K562 (cell line): ENCODE results near the gene GPAT3. TPM values are rescaled to one million over a fixed set of nuclear protein-coding genes. Genes with fewer than 3 reads are reported as not detected.

Experiments
- ATAC-seq: fragments of 200-7000 bp; cut with Tn5 transposase; 3 replicates; pipeline ENCODE4 v1.9.1; 2020; ENCODE audit warnings: moderate library complexity
- BruUV-seq: library from RNA; stranded (reverse); fragments of 400-500 nt; replicated peaks from 2 replicates; lab custom pipeline; 2021; lab: Mats Ljungman, UMichigan
- CTCF ChIA-PET: fragments of 300-600 bp; formaldehyde crosslinking; extraction: SDS; loops from one replicate; lab custom pipeline; 2021; ENCODE audit warnings: low intra/inter-chr PET ratio; lab: Yijun Ruan, JAX
- POLR2A ChIA-PET: fragments of 300-600, 350-650 bp; sonication (Branson Sonifier 250); formaldehyde crosslinking; extraction: SDS; loops from one replicate; lab custom pipeline; 2021; ENCODE audit warnings: antibody characterized with exemption, inconsistent platforms; lab: Yijun Ruan, JAX
- DNase-seq, 4 experiments: peaks; one replicate each; pipeline versions ENCODE4 v3.0.0 to v3.0.0-alpha.2; 2011 to 2018; ENCODE audit warnings: low spot score in 3 of 4, mixed read lengths in 3 of 4; ENCODE audit errors: extremely low read depth in 1 of 4
- FAIRE-seq: peaks from 2 replicates; lab custom pipeline; 2011; peaks lifted over from hg19 to GRCh38; lab: Jason Lieb, UNC
- H2AFZ ChIP-seq: 2 replicates; pipeline ENCODE4 v1.6.0; 2011; ENCODE audit warnings: low read depth, low read length, control low read depth, inconsistent platforms
- H3K27ac ChIP-seq: fragments of 200-600 bp; 3 replicates; pipeline ENCODE4 v1.8.0; 2011; ENCODE audit warnings: low read depth, mild to moderate bottlenecking, control low read depth, inconsistent platforms, low read length, moderate library complexity, mixed read lengths; ENCODE audit errors: extremely low read depth
- H3K27me3 ChIP-seq, 2 experiments: fragments of 300-600 bp in 1 of 2; 2 replicates in 1 of 2; 3 replicates in 1 of 2; pipeline versions ENCODE4 v1.6.0 to v1.8.0; 2011; ENCODE audit warnings: inconsistent platforms in 2 of 2, low read length in 2 of 2, mild to moderate bottlenecking in 1 of 2, mixed read lengths in 1 of 2, moderate library complexity in 1 of 2; ENCODE audit not compliant: control insufficient read depth in 2 of 2, insufficient read depth in 2 of 2
- H3K36me3 ChIP-seq: fragments of 300-600 bp; 3 replicates; pipeline ENCODE4 v1.8.0; 2011; ENCODE audit warnings: mild to moderate bottlenecking, low read length, inconsistent platforms; ENCODE audit not compliant: control insufficient read depth, insufficient read depth
- H3K4me1 ChIP-seq, 2 experiments: fragments of 200-600 bp in 1 of 2; replicated peaks in 1 of 2; 2 replicates in 1 of 2; 3 replicates in 1 of 2; pipeline versions ENCODE4 v1.5.1 to v1.8.0; 2011; ENCODE audit warnings: inconsistent platforms in 2 of 2, low read length in 2 of 2, mild to moderate bottlenecking in 1 of 2, mixed read lengths in 1 of 2, moderate library complexity in 1 of 2; ENCODE audit not compliant: control insufficient read depth in 2 of 2, insufficient read depth in 2 of 2
- H3K4me2 ChIP-seq: 2 replicates; pipeline ENCODE4 v1.6.1; 2011; ENCODE audit warnings: low read length, control low read depth, inconsistent platforms, mixed read lengths; ENCODE audit not compliant: insufficient read depth
- H3K4me3 ChIP-seq: fragments of 200-600 bp; sonication (generic), shearing (Covaris generic); 2 replicates; pipeline ENCODE4 v1.5.1; 2016; ENCODE audit warnings: control low read depth, inconsistent platforms
- H3K79me2 ChIP-seq: fragments of 200-600 bp; 3 replicates; pipeline ENCODE4 v1.8.0; 2011; ENCODE audit warnings: low read length, inconsistent platforms; ENCODE audit not compliant: control insufficient read depth, insufficient read depth
- H3K9ac ChIP-seq, 2 experiments: 2 replicates each; pipeline versions ENCODE4 v1.6.0 to v1.6.1; 2011; ENCODE audit warnings: low read depth in 2 of 2, low read length in 2 of 2, control low read depth in 1 of 2, inconsistent platforms in 1 of 2, mild to moderate bottlenecking in 1 of 2, mixed read lengths in 1 of 2; ENCODE audit not compliant: insufficient read depth in 1 of 2
- H3K9me1 ChIP-seq: one replicate; pipeline ENCODE4 v1.6.0; 2011; ENCODE audit warnings: inconsistent platforms, mild to moderate bottlenecking, low read length, moderate library complexity; ENCODE audit not compliant: control insufficient read depth, insufficient read depth
- H3K9me3 ChIP-seq: replicated peaks from 2 replicates; pipeline ENCODE4 v1.5.1; 2011; ENCODE audit warnings: low read depth, low read length, inconsistent platforms; ENCODE audit not compliant: control insufficient read depth, insufficient read depth
- H4K20me1 ChIP-seq: replicated peaks from 2 replicates; pipeline ENCODE4 v1.6.1; 2011; ENCODE audit warnings: low read length, inconsistent platforms, mixed read lengths; ENCODE audit not compliant: control insufficient read depth, insufficient read depth
- FIP1L1 ChIP-seq: fragments of 200-400 bp; formaldehyde crosslinking; IDR thresholded peaks from 2 replicates; pipeline ENCODE4 v1.6.1; 2018; ENCODE audit warnings: mild to moderate bottlenecking, low read depth, low read length; ENCODE audit not compliant: poor library complexity, severe bottlenecking
- HNRNPH1 ChIP-seq: fragments of 200-400 bp; formaldehyde crosslinking; optimal IDR thresholded peaks from 2 replicates; pipeline ENCODE3; 2017; ENCODE audit warnings: low read depth, mild to moderate bottlenecking, low read length, moderate library complexity
- KAT2B ChIP-seq: IDR thresholded peaks from one replicate; pipeline ENCODE4 v1.6.1; 2012; ENCODE audit warnings: low read depth, mild to moderate bottlenecking, control low read depth, inconsistent platforms, low read length, moderate library complexity
- KLF16 ChIP-seq: IDR thresholded peaks from 2 replicates; pipeline ENCODE4 v1.6.1; 2016; ENCODE audit warnings: antibody characterized with exemption
- MCM7 ChIP-seq, 2 experiments: fragments of 450-650 bp; IDR thresholded peaks; 2 replicates each; pipeline ENCODE4 v1.6.1; 2016 to 2018
- RAD21 ChIP-seq, 2 experiments: fragments of 250-450 bp in 1 of 2; fragments of 450-650 bp in 1 of 2; sonication (Bioruptor Pico) in 1 of 2; formaldehyde crosslinking in 1 of 2; IDR thresholded peaks in 1 of 2; conservative IDR thresholded peaks in 1 of 2; 2 replicates each; pipeline versions ENCODE4 v1.4.0 to v1.8.0; 2020 to 2022; ENCODE audit warnings: mild to moderate bottlenecking in 2 of 2, moderate library complexity in 1 of 2
- SMARCA5 ChIP-seq: fragments of 450-650 bp; IDR thresholded peaks from 2 replicates; pipeline ENCODE4 v1.6.1; 2016
- SRSF7 ChIP-seq: fragments of 200-400 bp; formaldehyde crosslinking; optimal IDR thresholded peaks from 2 replicates; pipeline ENCODE3; 2017; ENCODE audit warnings: mild to moderate bottlenecking, low read depth, low read length
- TCFL5 ChIP-seq: fragments of 250-450 bp; sonication (Bioruptor Pico); conservative IDR thresholded peaks from 2 replicates; pipeline ENCODE4 v1.6.1; 2021; ENCODE audit warnings: mild to moderate bottlenecking, moderate library complexity, matching md5 sums
- TEAD1 ChIP-seq, 2 experiments: fragments of 450-650 bp in 1 of 2; sonication (generic) in 1 of 2; formaldehyde crosslinking; IDR thresholded peaks; 2 replicates each; pipeline versions ENCODE4 v1.4.0 to v1.8.0; 2020 to 2022; ENCODE audit warnings: mild to moderate bottlenecking in 2 of 2, missing genetic modification reagents in 1 of 2
- ZNF583 ChIP-seq: fragments of 250-450 bp; sonication (Bioruptor Pico); IDR thresholded peaks from 2 replicates; pipeline ENCODE4 v1.4.0; 2020
- whole genome bisulfite sequencing: fragments of 100-300 bp; shearing (Covaris generic); methylation state at CpG from one replicate; pipeline ENCODE4 v1.1.6; 2016; ENCODE audit warnings: low coverage, mixed read lengths; ENCODE audit not compliant: insufficient coverage; ENCODE audit errors: missing lambda C conversion rate; 5-methylcytosine and 5-hydroxymethylcytosine counted together
- in situ Hi-C: fragments of 300-500 bp; cut with MboI; formaldehyde crosslinking; loops from 4 replicates; pipeline ENCODE4 v1.15.0; 2018; ENCODE audit warnings: inconsistent platforms, mixed read lengths
- intact Hi-C: fragments of 100-400 bp; cut with micrococcal nuclease; formaldehyde crosslinking; loops from 2 replicates; pipeline ENCODE4 v1.14.2; 2022
- polyA plus RNA-seq, 8 experiments: library from polyadenylated mRNA; depleted of rRNA in 4 of 8; stranded (reverse) in 5 of 8; unstranded in 3 of 8; fragments of >200 nt; fragmentation: Nextera tagmentation in 2 of 8; fragmentation: Illumina TruSeq in 1 of 8; extraction: Ambion mirVana in 2 of 8; extraction: Trizol in 1 of 8; gene quantifications; 2 replicates each; pipeline versions ENCODE4 v1.2.1 to v1.2.3, GENCODE V29; 2011 to 2014; ENCODE audit warnings: inconsistent platforms in 1 of 8, missing spikeins in 1 of 8
- total RNA-seq, 7 experiments: library from RNA; depleted of rRNA in 6 of 7; stranded (reverse); fragments of >200 nt in 6 of 7; fragmentation: Illumina TruSeq in 2 of 7; extraction: Trizol in 2 of 7; gene quantifications; 2 replicates each; pipeline versions ENCODE4 v1.2.1 to v1.2.3, GENCODE V29; 2011 to 2021; ENCODE audit warnings: low replicate concordance in 1 of 7
- TF ChIP-seq, protein P1 (sequence below), 2 experiments: fragments of 450-650 bp; formaldehyde crosslinking in 1 of 2; IDR thresholded peaks; 2 replicates each; pipeline versions ENCODE4 v1.4.0 to v1.6.1; 2014 to 2020; ENCODE audit warnings: mild to moderate bottlenecking in 2 of 2, borderline replicate concordance in 1 of 2, low read depth in 1 of 2
- TF ChIP-seq, protein P2 (sequence below): fragments of 450-650 bp; formaldehyde crosslinking; IDR thresholded peaks from 2 replicates; pipeline ENCODE4 v1.4.0; 2022; ENCODE audit warnings: missing genetic modification characterization

Gene GPAT3
- total and polyA plus RNA-seq, 9 of the 15 experiments (the other 6 are each of a cell fraction or from before 2014, with no cell fraction given): 4.1 to 16.1 (median 13.1) TPM

DNA sequence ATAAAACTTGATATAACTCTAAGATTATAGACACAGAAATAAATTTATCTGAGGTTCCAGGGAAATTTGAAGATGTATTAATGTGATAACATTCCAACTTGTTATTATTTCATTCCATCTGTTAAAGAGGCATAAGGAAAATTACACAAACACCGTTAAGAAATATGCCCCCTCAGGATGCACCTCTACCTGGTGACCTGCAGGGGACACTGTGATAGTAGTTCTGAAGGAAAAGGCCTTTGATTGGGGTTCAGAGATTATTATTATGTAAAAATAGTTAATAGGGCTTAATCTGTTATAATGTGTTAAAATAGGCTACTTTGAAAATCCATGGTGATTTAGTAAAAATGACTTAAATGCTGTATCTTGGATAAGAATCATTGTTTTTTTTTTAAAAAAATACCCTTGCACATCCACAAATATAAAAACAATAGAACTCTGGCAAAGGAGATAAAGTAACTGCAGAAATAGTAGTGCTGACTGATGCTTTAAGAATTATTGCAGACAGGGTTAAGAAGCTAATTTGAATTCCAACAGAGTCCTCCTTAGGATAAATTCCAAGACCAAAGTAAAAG lies 44.9 kb upstream of the GPAT3 start:
- Histone ChIP-seq H3K9me1 (no peaks in the 10 kb centered on the region), H3K4me1 (peaks cover 18 to 23% of the 10 kb centered on the region in 2 experiments; a peak in 4 of 5 replicates), H3K27me3 (no peaks in the 10 kb centered on the region), H3K36me3 (no peaks in the 10 kb centered on the region), H3K9ac (no peak overlapping the region), H3K4me2 (no peak overlapping the region), H3K4me3 (no peak overlapping the region), H3K27ac (no peak overlapping the region), H2AFZ (no peak overlapping the region), H3K79me2 (no peaks in the 10 kb centered on the region), H3K9me3 (no peaks in the 10 kb centered on the region), H4K20me1 (no peaks in the 10 kb centered on the region)
- ChIA-PET CTCF (interaction anchor here (2.0 kb wide), 1 partner anchor 149 kb away, joined by 11 read pairs; no protein-coding TSS in a partner anchor), POLR2A (no interaction called here)
- intact Hi-C loops (loop anchor here (2.0 kb wide), 2 partner anchors 18 to 148 kb away; no protein-coding TSS in a partner anchor), in situ Hi-C loops (no loop called here)
- ATAC-seq (peak; percentile 41; the same call in 1 of the 3 replicates), DNase-seq (peak; percentile 63 to 76 (median 70)), FAIRE-seq (peak; percentile 68)
- BruUV-seq: no TSS peak
- 21% methylated on average over 1 of the region's 1 CpG for WGBS
- TF ChIP-seq MCM7 (IDR thresholded peaks at IDR 0.05) (no peak), SMARCA5 (no peak), KAT2B (no peak), FIP1L1 (no peak), TEAD1 (CRISPR knock-in tag; IDR thresholded peaks at IDR 0.05) (no peak), SRSF7 (no peak), TCFL5 (CRISPR knock-in tag) (no peak), RAD21 (CRISPR knock-in tag; conservative IDR thresholded peaks at IDR 0.05 in 1 of 2, IDR thresholded peaks at IDR 0.05 in 1 of 2) (peak; percentile 48 to 66; a peak in 3 of 4 replicates), ZNF583 (CRISPR knock-in tag) (no peak), HNRNPH1 (no peak), KLF16 (peak; percentile 35; the same call in 1 of the 2 replicates)
- TF ChIP-seq, protein P1, sequence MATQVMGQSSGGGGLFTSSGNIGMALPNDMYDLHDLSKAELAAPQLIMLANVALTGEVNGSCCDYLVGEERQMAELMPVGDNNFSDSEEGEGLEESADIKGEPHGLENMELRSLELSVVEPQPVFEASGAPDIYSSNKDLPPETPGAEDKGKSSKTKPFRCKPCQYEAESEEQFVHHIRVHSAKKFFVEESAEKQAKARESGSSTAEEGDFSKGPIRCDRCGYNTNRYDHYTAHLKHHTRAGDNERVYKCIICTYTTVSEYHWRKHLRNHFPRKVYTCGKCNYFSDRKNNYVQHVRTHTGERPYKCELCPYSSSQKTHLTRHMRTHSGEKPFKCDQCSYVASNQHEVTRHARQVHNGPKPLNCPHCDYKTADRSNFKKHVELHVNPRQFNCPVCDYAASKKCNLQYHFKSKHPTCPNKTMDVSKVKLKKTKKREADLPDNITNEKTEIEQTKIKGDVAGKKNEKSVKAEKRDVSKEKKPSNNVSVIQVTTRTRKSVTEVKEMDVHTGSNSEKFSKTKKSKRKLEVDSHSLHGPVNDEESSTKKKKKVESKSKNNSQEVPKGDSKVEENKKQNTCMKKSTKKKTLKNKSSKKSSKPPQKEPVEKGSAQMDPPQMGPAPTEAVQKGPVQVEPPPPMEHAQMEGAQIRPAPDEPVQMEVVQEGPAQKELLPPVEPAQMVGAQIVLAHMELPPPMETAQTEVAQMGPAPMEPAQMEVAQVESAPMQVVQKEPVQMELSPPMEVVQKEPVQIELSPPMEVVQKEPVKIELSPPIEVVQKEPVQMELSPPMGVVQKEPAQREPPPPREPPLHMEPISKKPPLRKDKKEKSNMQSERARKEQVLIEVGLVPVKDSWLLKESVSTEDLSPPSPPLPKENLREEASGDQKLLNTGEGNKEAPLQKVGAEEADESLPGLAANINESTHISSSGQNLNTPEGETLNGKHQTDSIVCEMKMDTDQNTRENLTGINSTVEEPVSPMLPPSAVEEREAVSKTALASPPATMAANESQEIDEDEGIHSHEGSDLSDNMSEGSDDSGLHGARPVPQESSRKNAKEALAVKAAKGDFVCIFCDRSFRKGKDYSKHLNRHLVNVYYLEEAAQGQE (IDR thresholded peaks at IDR 0.05; ENCODE audit: borderline replicate concordance): peak; percentile 41; the same call in 1 of the 2 replicates
- TF ChIP-seq, protein P1 (CRISPR knock-in tag; IDR thresholded peaks at IDR 0.05; ENCODE audit: low read depth): no peak
- TF ChIP-seq, protein P2, sequence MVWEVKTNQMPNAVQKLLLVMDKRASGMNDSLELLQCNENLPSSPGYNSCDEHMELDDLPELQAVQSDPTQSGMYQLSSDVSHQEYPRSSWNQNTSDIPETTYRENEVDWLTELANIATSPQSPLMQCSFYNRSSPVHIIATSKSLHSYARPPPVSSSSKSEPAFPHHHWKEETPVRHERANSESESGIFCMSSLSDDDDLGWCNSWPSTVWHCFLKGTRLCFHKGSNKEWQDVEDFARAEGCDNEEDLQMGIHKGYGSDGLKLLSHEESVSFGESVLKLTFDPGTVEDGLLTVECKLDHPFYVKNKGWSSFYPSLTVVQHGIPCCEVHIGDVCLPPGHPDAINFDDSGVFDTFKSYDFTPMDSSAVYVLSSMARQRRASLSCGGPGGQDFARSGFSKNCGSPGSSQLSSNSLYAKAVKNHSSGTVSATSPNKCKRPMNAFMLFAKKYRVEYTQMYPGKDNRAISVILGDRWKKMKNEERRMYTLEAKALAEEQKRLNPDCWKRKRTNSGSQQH (CRISPR knock-in tag): no peak
